ENCODE measurements around the gene IFTAP. TPM values are rescaled to one million over a fixed set of nuclear protein-coding genes. Genes with fewer than 3 reads are reported as not detected.

IFTAP gene
- total RNA-seq, 1 donor from 2014 or later = 50.1 TPM

DNA sequence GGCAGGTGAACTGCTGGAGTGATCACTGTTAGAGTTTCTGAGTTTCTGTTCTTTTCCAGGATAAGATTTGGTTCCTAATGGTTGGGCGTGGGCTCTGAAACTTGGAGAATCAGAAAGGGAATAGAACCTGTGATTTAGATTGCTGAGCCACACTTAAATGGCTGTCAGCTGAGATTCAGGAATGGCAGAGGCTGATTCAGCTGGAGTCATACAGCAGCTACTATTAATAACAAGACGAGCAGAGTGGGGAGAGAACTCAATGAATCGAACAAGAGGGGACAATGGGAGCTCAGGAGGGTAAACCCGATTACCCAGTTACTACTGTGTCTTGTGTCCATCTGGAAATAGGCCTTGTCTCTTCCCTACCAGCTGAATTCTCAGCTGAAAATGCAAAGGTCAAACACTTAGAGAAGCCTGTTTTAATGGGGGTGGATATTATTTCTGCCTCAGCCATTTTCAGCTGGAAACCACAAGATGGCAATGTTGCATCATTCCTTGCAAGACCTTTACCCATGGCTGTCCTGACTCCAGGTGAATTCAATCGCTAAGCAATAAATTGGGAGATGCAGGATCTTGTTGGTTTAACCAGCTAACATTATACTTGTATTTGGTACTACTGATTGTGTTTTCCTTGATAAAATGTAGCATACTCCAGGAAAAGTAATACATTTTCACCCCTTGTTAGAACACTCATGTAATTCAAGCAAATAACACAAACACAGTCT, 108.2 kb downstream of the IFTAP start:
- intact Hi-C loops (cut with micrococcal nuclease) = loop anchor here (2.0 kb wide), 1 partner anchor 44 kb away; no protein-coding TSS in a partner anchor
- Histone ChIP-seq H3K4me1 (no peaks in the 10 kb centered on the region), H3K36me3 (no peaks in the 10 kb centered on the region), H3K9me3 (replicated peaks) (no peaks in the 10 kb centered on the region), H3K27ac (replicated peaks) (peak overlapping the region; percentile 34), H3K4me3 (no peak overlapping the region), H3K27me3 (ENCODE audit: low read depth) (no peaks in the 10 kb centered on the region)
- DNase-seq = no peak
- TF ChIP-seq, protein P1, sequence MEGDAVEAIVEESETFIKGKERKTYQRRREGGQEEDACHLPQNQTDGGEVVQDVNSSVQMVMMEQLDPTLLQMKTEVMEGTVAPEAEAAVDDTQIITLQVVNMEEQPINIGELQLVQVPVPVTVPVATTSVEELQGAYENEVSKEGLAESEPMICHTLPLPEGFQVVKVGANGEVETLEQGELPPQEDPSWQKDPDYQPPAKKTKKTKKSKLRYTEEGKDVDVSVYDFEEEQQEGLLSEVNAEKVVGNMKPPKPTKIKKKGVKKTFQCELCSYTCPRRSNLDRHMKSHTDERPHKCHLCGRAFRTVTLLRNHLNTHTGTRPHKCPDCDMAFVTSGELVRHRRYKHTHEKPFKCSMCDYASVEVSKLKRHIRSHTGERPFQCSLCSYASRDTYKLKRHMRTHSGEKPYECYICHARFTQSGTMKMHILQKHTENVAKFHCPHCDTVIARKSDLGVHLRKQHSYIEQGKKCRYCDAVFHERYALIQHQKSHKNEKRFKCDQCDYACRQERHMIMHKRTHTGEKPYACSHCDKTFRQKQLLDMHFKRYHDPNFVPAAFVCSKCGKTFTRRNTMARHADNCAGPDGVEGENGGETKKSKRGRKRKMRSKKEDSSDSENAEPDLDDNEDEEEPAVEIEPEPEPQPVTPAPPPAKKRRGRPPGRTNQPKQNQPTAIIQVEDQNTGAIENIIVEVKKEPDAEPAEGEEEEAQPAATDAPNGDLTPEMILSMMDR (IDR thresholded peaks at IDR 0.05; ENCODE audit: borderline replicate concordance) = peak; percentile 83

DNA sequence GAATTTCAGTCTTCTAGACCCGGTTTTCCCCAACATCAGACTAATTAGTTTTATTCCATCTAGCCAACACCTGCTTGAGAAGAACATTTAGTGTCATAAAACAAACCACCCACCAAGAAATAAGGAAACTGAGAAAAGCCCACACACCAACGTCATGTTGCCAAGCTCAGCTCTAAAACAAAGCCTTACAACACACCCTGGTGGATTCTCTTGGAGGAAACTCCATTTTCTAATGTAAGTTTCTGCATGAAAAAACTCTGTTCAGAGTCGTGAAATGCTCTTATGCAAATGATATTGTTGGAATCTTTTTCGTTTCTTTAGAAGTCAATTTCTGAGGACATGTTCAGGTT, 108.7 kb downstream of the IFTAP start:
- Histone ChIP-seq H3K27ac (replicated peaks) (no peak overlapping the region), H3K4me1 (no peaks in the 10 kb centered on the region), H3K27me3 (ENCODE audit: low read depth) (peaks cover 3% of the 10 kb centered on the region), H3K36me3 (no peaks in the 10 kb centered on the region), H3K9me3 (replicated peaks) (no peaks in the 10 kb centered on the region), H3K4me3 (no peak overlapping the region)
- no peak for DNase-seq
- intact Hi-C loops (cut with micrococcal nuclease) = loop anchor here (2.0 kb wide), 1 partner anchor 44 kb away; no protein-coding TSS in a partner anchor
- TF ChIP-seq, protein P1 (IDR thresholded peaks at IDR 0.05; ENCODE audit: borderline replicate concordance) = no peak

Other genes starting within 250 kb of the IFTAP start
- 12.9 TPM for gene TRAF6, start 84.2 kb upstream of the IFTAP start, total RNA-seq
- 1.6 TPM for gene RAG1, start 26.5 kb upstream of the IFTAP start, total RNA-seq
- gene RAG2, start 3.7 kb downstream of the IFTAP start, total RNA-seq = not detected

All from left ventricle myocardium inferior (tissue), 1 donor.